Measurements from ENCODE around the gene TMA7B. TPM values are rescaled to one million over a fixed set of nuclear protein-coding genes. Genes with fewer than 3 reads are reported as not detected.

TMA7B gene
- not detected in 5 replicates for total RNA-seq (2022; extraction: Qiagen RNA extraction; ENCODE audit: low read depth)

DNA sequence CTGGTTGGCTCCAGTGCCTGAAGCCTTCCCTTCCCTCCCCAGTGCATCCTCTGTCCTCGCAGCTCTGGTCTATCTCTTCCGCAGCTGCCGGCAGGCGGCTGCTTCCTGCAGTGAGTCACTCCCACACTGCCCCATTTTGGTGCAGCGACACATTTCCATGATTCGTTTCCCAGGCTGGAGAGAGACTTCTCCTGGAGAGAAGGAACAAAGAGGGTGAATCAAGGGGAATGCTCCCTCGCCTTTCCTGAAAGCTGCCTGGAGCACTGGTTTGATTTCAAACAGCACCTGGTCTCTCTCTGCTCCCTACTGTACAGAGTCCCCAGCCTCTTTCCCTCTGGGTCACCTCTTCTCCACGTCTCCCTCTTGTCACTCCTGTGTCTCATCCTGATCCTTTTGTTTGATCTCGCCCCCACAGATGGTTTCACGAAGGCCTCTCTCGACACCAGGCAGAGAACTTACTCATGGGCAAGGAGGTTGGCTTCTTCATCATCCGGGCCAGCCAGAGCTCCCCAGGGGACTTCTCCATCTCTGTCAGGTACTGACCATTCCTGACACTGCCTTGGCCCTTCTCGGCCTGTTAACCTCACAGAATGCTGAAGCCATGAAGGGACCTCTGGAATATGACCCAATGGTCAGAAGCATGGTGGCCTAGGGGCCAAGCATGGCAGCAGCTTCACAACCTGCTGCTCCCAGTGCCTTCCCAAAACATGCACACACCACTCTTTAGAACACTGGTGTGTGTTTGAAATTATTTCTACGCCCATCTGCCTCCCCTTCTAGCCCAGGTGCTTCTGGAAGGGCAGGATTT, at the start of gene TMA7B:
TSS of gene TMA7B (plus strand) at position 758 of the 808 bp plus-strand sequence. CDS start 3,978 bp downstream, outside the sequence.

DNA sequence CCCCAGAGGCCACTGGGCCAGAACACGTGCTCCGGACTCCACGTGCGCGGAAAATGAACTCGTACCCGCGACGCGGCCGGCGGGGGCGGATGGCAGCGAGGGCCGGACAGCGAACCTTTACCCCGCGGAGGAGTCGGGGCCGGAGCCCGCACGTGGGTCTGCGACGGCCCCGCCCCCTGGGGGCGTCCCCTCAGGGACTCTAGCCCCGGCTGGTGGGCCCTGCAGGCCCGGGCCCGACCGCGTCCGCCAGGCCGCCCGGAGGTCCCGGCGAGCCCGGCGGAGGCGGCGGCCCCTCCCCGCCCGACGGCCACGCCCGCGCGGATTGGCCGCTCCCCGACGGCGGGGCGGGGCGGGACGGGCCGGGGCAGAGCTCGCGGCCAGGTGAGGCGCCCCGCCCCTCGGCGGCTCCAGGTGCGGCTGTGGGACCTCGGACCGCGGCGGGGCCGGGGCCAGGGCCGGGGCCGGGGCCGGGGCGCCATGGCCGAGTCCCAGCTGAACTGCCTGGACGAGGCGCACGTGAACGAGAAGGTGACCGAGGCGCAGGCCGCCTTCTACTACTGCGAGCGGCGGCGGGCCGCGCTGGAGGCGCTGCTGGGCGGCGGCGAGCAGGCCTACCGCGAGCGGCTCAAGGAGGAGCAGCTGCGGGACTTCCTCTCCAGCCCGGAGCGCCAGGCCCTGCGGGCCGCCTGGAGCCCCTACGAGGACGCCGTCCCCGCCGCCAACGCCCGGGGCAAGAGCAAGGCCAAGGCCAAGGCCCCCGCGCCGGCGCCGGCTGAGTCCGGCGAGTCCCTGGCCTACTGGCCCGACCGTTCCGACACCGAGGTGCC, 34.6 kb downstream of the TMA7B start, which contains the start of gene FAM83F:
TSS of gene FAM83F (plus strand) at position 389 of the 827 bp plus-strand sequence. CDS start at position 478, 89 bp downstream.

Other genes starting within 250 kb of the TMA7B start
- not detected in 5 replicates for gene ENTHD1, start 66.6 kb upstream of the TMA7B start, total RNA-seq (2022; extraction: Qiagen RNA extraction; ENCODE audit: low read depth)
- not detected in 5 replicates for gene GRAP2, start 59.3 kb upstream of the TMA7B start, total RNA-seq (2022; extraction: Qiagen RNA extraction; ENCODE audit: low read depth)
- gene FAM83F, start 34.6 kb downstream of the TMA7B start, total RNA-seq (2022; extraction: Qiagen RNA extraction; ENCODE audit: low read depth): not detected in 5 replicates
- gene TNRC6B, start 217.5 kb downstream of the TMA7B start, total RNA-seq (2022; extraction: Qiagen RNA extraction; ENCODE audit: low read depth): 4.3 to 5.8 TPM (median 5.3 TPM) in 5 replicates

Measured in A549 treated with DMSO at 1 μM for 4 hours (cell line).